ENCODE results near the gene FMNL2.
A peak's percentile ranks its signal among the peaks of the same experiment; 100 is the strongest.

Gene FMNL2

DNA sequence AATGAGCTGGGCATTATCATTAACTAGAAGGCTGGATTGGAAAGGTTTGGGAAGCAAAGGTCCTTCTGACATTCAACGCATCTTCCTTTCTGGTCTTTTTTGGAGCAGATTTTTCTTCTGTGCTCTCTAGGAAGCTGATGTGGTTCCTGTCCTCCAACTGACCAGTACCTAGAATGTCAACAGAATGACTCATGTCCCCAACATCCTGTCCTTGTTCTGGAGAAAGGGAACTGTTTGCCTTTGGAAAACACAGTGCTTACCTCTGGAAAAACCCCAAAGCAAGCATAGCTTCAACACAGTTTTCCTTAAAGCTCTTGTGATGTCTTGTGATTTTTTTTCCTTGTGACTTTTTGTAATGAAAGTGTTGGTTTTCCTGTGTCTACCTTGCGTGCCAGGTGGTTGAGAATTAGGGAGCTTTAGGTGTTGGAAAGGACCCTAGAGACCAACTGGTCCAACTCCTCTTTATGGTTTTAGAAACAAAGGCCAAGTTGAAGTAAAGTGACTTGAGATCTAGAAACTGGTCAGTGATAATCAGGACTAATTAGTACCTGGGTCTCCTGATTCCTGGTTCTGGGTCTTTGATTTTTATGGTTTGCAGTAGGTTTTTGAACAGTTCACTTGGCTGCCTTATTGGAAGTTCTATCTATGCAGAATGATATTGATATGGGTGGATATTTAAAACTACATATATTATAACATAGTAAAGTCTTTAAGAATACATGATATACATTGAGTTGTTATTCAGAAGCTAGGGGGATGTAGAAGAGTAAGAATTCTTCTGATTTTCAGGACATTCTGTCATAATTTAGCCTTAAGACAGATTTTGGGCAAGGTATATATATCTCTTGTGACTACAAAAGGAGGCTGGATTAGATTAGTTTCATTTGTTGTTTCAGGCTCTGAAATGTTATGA lies 70.5 kb downstream of the FMNL2 start:
- FAIRE-seq, result no peak

DNA sequence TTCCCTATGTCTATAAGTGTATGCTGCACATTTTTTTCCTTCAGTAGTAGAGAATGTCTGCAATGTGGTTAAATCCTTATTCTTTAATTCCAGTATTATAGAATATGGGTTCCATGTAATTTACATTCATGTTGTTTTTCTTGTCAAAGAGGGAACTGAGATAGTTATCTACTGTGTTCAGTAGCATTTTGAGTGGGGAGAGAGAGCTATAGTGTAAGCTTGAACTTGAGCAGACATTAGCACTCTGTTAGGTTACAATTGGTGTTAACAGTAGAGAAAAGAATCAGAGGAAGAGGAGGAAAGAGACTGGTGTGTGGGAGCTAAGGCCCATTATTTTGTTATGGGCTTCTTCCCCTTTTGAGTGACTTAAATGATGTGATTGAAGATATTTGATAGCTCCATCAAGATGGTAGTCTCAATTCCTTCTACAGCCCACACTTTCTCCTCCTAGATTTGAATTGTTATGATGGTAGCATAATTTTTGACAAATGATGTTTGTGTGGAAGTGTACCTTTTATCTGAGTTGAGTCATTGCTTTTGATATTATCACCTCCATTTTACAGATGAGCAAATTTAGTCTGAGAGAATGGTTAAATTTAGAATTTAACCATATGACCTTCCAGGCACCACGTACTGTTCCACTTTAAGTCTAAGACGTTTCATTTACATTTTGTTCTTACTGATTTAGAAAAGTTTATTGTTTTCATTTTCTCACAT lies 71.3 kb downstream of the FMNL2 start:
- FAIRE-seq, result no peak

DNA sequence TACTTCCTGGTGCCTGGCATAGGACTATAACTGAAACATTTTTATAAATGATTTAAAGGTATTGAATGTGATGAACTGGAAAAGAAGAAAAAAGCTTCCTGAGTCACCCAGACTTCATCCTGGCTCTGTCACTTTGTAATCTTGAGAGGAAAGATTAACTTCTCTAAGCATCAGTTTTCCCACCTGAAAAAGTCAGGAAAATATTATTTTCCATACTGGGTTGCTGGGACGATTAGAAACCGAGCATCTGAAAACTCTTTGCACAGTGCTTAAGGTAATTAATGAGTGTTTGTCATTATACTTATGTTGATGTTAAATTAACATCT lies 71.8 kb downstream of the FMNL2 start:
- peak; percentile 36 for FAIRE-seq

DNA sequence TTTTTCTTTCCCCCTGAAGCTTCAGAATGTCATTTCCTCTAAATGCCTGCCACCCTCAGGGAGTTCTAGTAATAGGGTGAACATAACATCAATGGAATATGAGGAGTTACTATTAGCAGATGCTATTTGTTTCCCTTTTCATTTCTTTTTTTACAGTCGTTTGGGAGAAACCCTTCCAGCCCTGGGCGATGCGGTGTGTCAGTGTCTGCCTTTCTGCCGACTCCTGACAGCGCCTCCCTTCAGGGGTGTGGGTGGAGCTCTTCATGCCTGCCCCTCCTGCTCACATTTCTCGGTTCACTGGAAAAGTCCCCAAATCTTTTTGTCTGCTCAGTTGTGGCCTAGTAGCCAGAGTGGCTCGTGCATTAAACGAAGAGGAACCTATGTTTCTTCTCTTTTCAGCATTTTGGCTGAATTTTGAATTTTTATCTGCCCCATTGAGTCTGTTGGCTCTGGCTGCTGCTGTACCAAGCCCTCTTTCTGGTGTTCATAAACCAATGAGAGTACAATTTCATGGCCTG lies 72.3 kb downstream of the FMNL2 start:
- no peak for FAIRE-seq

DNA sequence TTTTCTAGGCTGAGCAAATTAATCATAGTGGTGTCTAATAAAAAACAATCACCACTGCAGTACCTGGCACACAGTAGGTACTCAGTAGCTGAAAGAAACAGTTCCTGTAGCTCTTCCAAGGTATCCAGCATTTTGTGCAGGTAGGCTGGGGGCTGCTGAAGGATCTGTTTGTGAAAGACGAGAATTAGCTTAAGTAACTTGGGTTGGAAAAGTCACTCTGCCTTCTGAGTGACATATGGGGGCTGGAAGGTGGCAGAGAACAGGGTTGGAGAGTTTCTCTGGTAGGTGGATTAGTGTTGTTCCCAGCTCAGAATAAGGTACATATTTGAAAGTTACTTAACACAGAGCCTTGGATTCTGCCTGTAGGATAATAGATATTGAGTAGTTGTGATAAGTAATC lies 72.8 kb downstream of the FMNL2 start:
- no peak for FAIRE-seq

DNA sequence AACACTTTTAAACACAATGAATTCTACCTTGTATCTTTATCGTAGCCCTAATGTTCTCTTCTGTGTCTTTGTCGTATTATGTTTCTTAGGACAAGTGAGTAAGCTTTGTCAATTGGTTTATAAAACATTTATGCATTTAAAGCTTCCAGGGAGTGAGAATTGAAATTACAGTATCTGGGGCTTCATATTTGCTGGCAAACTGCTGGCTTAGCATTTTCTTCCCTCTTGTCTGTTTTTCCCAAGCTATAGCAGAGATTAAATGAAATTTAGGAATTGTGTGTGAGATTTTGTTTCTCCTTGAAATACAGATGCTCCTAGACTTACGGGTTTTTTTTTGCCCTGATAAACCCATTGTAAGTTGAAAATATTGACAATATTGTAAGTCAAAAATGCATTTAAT lies 73.3 kb downstream of the FMNL2 start:
- FAIRE-seq, result no peak

DNA sequence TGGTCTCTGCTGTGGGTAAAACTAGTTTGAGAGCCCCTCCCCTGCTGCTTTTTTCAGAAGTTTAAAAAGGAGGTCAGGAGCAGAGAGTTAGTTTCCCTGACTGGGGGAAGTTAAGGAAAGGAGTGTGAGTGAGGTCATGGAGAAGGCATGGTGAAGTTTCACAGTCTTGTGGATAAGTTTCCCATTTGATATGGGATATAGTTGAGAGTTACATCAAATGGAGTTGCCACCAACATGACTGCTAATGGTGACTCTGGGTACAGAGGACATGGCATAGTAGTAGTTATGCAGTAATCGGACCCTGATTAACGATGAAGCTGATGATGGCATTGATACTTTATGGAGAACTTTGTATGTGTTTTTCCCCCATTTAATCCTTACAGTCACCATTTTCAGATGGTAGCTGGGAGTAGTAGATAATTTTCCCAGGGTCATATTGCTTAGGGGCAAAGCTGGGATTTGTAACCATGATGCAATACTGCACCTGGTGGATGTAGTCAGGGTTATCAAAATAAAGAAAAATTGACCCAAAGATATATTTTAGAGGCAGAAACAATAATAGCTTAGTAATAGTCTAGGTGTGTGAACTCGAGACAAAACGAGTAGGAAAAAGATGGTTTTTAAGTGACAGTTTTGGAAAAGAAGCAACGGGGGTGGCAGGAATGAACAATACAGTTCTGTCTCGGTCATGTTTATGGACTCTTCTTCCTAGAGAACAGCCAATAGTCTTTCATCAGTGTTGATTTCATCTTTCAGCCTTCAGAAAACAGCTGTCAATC lies 74.6 kb downstream of the FMNL2 start:
- no peak for FAIRE-seq

DNA sequence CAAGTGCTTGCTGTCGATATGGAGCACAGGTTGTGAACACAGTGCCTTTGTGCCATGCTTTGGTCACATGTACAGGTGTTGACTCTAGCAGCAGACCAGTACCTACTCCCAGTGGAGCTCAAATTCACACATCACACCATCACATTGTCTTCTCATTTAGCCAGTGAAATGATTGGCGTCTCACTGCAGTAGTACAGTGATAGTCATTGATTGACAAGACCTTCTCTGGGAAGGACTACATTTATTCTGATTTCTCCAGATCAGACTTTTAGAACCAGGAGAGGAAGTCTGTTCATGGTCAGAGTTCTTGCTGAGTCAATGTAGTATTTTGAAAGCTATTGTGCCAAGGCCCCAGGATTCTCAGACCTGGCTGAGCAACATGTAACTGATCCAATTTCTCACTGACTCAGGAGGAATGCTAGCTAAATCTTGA lies 75.2 kb downstream of the FMNL2 start:
- FAIRE-seq, result no peak

DNA sequence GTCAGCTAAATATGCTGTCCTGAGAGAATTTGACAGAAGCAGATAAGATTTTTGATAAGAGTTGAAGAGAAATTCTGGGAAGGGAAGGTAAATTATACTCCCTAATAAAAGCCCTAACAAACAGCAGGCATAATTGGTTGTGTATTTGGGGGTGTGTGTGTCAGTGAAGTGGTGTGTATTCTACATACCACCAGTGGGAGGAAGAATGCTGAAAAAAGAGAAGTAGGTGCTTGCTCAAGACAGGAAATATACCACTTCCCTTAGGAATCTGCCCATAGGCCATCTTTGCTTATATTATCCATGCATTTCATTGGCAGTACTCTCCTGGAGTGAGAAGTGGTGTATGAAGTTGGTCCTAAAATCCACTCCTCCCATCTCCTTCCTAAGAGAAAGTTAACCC lies 76.2 kb downstream of the FMNL2 start:
- no peak for FAIRE-seq

DNA sequence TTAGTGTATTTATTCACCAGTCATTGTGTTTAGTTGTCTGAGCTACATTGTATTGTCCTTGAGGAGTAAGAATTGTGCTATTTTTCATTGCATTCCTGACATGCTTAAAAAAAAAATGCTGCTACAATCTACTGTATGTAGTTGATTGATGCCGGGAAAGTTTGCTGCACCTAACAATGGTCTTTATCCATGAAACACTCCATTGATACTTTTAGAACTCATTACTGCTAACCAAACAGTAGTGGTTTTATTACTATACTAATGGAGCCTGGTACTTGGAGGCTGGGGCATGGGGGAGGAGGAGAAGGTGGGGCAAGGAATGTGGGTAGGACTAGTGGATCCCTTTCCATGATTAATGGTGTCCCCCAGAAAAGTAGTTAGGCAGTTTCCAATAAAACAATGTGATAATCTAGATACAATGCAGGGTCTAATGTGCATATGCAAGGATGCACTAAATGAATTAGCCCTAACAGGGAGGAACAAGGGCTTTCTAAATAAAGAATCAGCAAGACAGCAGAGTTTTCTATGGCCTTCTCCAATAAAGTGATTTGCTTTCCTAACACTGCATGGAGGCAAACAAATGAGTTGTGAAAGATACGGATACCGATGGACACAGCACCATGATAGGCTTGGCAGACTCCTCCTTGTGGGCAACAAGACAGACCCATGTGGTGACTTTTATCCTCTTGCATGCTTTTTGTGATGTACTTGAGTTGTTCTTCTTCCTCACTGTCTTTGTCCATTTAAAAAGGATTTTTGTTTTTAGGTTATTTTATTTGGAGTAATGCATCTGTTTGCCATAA lies 78.5 kb downstream of the FMNL2 start:
- no peak for FAIRE-seq

DNA sequence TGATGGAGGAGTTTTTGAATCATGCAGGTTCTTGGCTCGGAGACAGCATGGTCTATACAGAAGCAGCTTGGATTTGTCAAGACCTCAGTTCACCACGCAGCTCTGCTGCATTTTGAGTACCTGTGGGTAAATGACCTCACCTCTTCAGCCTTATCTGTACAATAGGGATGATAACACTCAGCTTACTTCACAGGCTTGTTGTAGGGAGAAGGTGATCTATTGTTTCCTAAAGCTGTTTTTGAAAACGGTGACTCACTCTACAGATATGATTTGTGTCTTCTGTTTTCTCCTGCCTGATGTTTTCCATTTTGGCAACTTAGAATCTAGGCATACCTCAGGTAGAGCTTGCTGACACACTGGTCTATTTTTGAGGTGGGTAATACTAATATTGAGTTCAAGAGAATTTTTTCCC lies 80.3 kb downstream of the FMNL2 start:
- FAIRE-seq, result no peak

DNA sequence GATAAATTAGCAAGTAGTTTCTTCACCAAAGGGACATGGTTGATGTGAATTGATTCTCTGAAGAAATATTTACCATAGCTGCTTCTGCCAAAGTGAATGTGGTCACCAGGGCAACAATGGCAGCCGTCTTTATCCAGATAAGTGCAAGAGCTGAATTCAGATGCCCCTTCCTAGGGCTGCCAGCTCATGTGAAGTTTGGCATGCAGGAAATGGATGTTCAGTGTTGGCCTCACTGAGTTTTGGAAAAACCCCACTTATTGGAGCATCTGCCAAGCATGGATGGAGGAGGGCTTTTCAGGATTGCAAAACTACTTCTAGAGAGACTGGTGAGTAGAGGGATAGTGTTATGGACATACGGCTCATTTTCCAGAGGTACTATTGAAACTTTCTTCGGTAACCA lies 80.8 kb downstream of the FMNL2 start:
- FAIRE-seq, result no peak

DNA sequence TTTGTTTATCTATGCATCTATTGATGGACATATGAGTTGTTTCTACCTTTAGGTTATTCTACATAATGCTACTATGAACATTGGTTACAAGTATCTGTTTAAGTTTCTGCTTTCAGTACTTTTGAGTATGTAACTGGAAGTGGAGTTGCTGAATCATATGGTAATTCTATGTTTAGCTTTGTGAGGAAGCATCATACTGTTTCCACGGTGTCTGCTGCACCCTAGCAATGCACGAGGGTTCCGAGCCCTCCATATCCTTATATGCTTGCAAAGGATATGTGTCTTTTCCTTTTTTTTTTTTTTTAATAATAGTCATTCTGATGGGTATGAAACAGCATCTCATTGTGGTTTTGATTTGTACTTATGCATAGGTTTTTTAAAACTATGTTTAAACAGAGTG lies 83.7 kb downstream of the FMNL2 start:
- FAIRE-seq, result no peak

DNA sequence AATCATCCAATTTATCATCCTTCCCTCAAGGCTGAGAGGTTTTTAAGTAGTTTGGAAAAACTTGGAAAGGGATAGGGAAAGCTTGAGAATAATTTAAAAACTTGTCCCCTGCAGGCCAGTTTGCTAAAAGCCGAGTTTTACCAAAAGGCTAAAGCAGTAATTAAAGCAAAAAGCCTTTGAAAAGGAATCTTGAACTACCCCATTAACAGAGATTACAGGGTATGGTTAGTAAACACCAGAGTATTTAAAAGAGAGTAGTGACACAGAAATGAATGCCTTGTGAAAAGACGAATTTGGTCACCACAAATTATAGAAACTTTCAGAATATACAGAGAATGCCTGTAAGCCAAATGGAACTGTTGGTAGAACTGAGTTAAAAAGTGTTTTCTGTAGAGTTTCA lies 85.0 kb downstream of the FMNL2 start:
- no peak for FAIRE-seq

DNA sequence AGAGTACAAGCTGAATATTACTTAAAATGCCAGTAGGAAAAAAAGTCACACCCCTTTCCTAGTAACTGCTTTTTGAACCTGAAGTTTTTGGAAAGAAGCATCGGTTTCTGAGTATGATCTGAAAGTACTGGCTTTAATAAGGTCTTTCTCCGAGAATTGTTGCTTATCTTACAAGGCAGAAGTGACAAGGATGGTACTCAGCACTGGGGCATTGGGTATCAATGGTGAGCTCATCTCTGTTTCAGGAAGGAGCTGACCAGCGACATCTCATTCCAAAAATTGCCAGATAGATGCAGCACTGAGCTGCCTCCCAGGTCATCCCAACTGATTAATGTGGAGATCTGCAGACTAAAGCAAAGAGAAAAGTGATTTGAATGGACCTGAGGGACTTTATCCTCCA lies 85.4 kb downstream of the FMNL2 start:
- FAIRE-seq, result no peak

DNA sequence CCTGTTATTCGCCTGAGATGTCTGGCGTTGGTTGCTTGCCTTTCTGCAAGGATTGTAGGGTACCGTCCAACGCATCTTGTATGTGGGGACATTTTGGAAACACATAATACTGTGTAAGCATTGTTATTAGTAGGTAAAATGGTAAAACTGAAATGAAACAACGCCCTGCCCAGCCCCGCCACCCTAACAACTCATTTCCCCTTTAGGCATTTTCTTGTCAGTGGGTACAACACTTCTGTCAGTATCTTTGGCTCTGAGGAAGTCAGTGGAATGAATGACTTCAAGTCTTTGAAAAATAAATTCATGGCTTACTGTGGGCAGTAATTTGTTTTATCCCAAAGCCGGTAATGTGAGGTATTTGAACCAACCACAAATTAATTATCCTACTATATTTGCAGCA lies 86.0 kb downstream of the FMNL2 start:
- FAIRE-seq, result no peak

DNA sequence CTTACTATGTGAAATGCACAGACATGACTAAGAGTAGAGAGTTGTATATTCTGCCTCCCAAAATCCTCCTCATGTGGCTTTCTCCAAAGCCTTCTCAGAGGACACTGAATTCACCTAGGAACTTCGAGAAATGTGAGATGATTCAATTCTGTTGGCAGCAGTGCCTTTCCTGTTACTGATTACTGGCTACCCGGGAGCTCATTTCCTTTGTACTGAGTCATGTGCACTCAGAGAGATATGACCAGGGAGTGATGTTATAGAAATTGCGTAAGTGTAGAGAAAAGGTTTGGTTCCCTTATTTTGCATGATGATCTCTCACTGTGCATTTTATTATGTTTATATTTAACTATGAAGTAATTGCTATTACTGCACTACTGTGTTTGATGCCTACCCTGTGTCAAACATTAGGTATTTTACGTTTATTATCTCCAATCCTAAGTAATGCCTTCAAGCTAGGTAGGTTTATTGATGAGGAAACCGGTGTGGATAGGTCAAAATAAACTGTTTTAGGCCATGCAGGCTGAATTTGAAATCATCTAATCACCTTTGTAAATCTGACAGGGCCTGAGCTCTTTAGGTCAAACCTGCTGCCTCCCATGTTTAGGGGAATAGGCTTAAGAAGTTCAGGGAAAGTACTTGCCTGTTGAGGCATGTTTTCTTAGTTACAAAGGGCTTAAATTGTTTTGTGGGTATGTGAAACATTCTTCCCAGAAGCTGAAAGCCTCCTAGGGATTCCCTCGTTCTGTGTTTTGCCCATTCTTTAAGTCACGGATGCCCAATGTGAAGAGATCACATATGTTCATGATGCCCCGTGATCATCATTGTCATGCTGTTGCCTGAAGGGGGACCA lies 86.8 kb downstream of the FMNL2 start:
- FAIRE-seq, result peak; percentile 5

DNA sequence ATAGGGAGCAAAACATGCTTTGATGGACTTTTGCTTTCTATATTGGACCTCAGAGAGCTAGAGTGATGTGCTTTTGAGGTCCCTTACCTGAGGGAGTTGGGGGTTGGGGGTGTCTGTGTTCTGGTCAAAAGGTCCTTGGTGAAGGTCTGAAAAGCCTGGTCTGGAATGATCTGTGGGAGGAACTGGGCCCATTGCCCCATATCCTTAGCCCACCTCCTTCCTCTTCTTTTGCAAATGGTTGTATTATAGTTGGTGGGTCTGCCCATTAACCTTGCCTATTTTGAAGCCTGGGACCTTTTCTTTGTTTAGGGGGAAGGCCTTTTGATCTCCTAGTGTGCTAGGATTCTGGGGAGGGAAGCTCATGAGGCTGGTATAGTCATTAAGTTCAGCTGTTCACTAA lies 88.7 kb downstream of the FMNL2 start:
- no peak for FAIRE-seq

DNA sequence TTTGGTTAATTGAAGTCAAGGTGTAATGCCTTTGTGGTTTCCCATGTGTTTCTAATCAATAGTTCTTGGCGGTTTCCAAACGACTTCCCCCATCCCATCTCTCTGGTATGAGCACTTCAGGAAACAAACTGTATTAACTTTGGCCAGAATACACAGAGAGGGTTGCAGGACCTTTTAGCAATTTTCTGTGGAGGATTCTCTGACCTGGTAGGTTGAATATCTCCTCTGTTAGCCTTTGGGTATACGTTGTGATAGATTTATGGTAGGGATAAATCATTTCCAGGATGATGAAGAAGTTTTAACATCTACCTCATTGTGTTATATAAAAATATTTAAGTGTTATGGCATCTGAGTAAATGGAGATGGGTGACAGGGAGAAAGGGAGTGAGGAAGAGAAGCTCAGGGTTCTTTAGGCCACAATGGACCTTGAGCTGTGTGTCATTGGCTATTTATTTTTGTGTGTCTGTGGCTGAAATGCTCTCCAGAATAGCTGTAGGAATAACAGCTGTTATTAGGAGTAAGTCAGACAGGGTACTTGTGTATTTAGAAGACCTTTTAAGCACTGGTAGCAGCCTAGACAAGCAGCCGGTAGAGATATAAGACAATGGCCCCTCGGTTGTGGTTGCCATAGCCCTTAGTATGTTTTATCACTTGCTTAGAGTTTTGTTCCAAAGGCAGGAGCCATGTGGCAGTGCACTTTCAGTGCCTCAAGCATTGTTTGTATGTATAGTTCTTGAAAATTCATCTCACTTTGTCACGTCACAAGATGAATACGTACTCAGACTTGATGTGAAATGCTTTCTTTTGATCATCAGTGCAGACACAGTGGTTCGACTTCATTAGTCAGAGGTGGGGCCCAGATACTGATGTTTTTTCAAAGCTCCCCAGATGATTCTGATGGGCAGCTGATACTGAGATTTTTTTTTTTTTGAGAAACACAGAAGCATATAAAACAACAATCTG lies 91.1 kb downstream of the FMNL2 start:
- FAIRE-seq, result no peak

DNA sequence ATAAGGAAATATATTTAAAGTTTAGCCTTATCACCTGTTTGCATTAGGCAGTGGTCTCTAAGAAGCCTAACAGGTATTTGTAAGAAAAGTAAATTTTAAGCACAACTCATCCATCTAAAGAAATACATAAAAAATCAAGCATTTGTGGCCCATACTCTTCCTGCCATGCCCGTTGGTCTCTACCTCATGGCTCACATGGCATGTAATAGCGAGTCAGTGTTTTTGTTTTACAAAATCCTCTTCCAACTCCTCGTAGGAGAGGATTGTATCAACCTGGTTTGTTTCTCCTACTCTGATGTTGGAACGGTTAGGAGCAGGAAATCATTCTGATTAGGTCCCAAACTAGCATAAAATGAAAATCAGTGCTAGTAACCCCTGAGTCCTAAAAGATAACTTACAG lies 91.8 kb downstream of the FMNL2 start:
- FAIRE-seq, result no peak
